Measurements from ENCODE around the gene PRR5L. TPM values are rescaled to one million over a fixed set of nuclear protein-coding genes. Genes with fewer than 3 reads are reported as not detected.
A peak's percentile ranks its signal among the peaks of the same experiment; 100 is the strongest.

Gene PRR5L
- total RNA-seq, 1 donor, result 0.54 TPM

DNA sequence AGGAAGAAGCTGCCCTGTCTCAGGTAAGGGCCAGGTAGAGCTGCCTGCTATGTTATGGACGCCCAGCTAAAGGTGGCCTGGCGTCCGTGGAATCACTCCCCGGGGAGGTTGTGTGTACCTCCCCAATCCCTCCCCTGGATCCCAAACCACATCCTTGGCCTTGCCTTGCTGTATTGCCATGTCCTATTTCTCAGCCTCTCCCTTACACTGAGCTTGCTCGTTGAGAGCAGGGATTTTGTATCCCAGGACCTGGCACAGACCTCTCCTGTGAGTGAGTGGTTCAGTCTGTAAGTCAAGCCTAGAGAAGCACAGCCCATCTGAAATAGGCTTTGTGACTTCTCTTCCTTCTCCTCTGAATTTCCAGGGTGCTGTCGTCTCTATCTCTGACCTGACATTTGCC, 160.1 kb downstream of the PRR5L start:
- peak; percentile 71 for DNase-seq (ENCODE audit: low read depth)
- TF ChIP-seq, protein P1, sequence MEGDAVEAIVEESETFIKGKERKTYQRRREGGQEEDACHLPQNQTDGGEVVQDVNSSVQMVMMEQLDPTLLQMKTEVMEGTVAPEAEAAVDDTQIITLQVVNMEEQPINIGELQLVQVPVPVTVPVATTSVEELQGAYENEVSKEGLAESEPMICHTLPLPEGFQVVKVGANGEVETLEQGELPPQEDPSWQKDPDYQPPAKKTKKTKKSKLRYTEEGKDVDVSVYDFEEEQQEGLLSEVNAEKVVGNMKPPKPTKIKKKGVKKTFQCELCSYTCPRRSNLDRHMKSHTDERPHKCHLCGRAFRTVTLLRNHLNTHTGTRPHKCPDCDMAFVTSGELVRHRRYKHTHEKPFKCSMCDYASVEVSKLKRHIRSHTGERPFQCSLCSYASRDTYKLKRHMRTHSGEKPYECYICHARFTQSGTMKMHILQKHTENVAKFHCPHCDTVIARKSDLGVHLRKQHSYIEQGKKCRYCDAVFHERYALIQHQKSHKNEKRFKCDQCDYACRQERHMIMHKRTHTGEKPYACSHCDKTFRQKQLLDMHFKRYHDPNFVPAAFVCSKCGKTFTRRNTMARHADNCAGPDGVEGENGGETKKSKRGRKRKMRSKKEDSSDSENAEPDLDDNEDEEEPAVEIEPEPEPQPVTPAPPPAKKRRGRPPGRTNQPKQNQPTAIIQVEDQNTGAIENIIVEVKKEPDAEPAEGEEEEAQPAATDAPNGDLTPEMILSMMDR (IDR thresholded peaks at IDR 0.05; ENCODE audit: insufficient read depth, low read length), result no peak
- H3K4me3 ChIP-seq (ENCODE audit: low read depth, low read length), result no peak overlapping the region

- DNase-seq (ENCODE audit: low read depth), result no peak
- TF ChIP-seq, protein P1 (IDR thresholded peaks at IDR 0.05; ENCODE audit: insufficient read depth, low read length), result no peak
- H3K4me3 ChIP-seq (ENCODE audit: low read depth, low read length), result no peak overlapping the region
These were observed 162.2 kb downstream of the PRR5L start for GRCh38 chr11:36458129-36458915.

GRCh38 chr11:36459046-36459445, 163.0 kb downstream of the PRR5L start:
- H3K4me3 ChIP-seq (ENCODE audit: low read depth, low read length), result no peak overlapping the region
- TF ChIP-seq, protein P1 (IDR thresholded peaks at IDR 0.05; ENCODE audit: insufficient read depth, low read length), result no peak
- DNase-seq (ENCODE audit: low read depth), result no peak

DNA sequence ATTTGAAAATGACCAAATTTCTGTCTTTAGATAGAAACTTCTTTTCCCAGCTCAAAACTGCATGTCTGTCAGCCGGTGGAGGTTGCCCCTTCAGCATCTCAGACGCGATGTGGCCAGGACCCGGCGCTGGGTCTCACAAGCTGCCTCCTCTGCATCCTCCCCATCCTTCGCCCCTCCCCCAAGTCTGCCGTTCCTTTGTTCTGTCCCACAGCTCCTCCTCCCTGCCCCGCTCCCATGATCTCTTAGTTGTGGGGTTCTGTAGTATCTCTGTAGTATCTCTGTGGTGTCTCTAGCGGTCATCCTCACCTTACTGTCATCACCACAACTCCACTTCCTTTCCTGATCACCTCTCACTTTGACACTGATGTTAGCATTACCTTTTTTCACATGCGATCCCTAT, 164.1 kb downstream of the PRR5L start:
- TF ChIP-seq, protein P1 (IDR thresholded peaks at IDR 0.05; ENCODE audit: insufficient read depth, low read length), result no peak
- H3K4me3 ChIP-seq (ENCODE audit: low read depth, low read length), result no peak overlapping the region
- no peak for DNase-seq (ENCODE audit: low read depth)

DNA sequence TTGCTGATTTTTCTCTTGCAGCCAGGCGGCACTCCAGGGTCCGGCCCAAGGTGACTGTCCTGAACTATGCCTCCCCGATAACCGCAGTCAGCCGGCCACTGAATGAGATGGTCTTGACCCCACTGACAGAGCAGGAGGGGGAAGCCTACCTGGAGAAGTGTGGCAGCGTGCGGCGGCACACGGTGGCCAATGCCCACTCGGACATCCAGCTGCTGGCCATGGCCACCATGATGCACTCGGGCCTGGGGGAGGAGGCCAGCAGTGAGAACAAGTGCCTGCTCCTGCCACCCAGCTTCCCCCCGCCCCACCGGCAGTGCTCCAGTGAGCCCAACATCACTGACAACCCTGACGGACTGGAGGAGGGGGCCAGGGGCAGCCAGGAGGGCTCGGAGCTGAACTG, 166.2 kb downstream of the PRR5L start:
- TF ChIP-seq, protein P1 (IDR thresholded peaks at IDR 0.05; ENCODE audit: insufficient read depth, low read length), result no peak
- no peak for DNase-seq (ENCODE audit: low read depth)
- H3K4me3 ChIP-seq (ENCODE audit: low read depth, low read length), result no peak overlapping the region

DNA sequence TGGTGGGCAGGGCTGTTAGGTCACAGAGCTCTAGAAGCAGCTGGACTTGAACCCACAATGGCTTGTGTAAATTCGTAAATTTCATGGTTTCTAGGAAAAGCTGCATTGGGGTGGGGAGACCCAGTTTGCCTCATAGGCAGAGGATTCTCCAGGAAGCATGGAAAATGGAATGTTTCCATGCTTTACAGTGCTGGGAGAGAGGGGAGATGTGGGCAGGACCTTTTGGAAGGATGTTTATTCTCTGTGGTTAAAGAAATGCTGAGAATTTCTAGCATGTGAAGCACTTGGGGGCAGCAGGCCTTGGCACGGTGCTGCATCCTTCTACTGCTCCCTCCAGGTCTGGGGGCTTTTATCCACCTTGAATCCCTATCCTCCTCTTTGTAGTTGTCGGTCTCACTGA, 167.7 kb downstream of the PRR5L start:
- DNase-seq (ENCODE audit: low read depth), result no peak
- TF ChIP-seq, protein P1 (IDR thresholded peaks at IDR 0.05; ENCODE audit: insufficient read depth, low read length), result no peak
- no peak overlapping the region for H3K4me3 ChIP-seq (ENCODE audit: low read depth, low read length)

GRCh38 chr11:36464720-36465119, 168.6 kb downstream of the PRR5L start:
- no peak overlapping the region for H3K4me3 ChIP-seq (ENCODE audit: low read depth, low read length)
- DNase-seq (ENCODE audit: low read depth), result no peak
- TF ChIP-seq, protein P1 (IDR thresholded peaks at IDR 0.05; ENCODE audit: insufficient read depth, low read length), result no peak

Measured in fibroblast of the aortic adventitia (primary cell).